GM12878 (cell line): Measurements from ENCODE around the gene PTPRM. TPM values are rescaled to one million over a fixed set of nuclear protein-coding genes. Genes with fewer than 3 reads are reported as not detected.

ENCODE experiments used
- ATAC-seq: fragments of 200-7000 bp; cut with Tn5 transposase; 3 replicates; pipeline ENCODE4 v1.9.1; 2020; ENCODE audit warnings: mild to moderate bottlenecking, moderate library complexity
- BruUV-seq: library from RNA; stranded (reverse); fragments of 400-500 nt; replicated peaks from 2 replicates; lab custom pipeline; 2021; lab: Mats Ljungman, UMichigan
- CTCF ChIA-PET: fragments of 300-600 bp; sonication (Branson Sonifier 250); formaldehyde crosslinking; extraction: SDS; loops from one replicate; lab custom pipeline; 2021; ENCODE audit warnings: inconsistent platforms; lab: Yijun Ruan, JAX
- POLR2A ChIA-PET: fragments of 350-600 bp; formaldehyde crosslinking; extraction: SDS; loops from one replicate; lab custom pipeline; 2021; ENCODE audit warnings: inconsistent platforms; lab: Charles Lee
- RAD21 ChIA-PET: fragments of 300-600 bp; sonication (Branson Sonifier 250); formaldehyde crosslinking; loops from one replicate; lab custom pipeline; 2023; ENCODE audit warnings: antibody characterized with exemption; ENCODE audit not compliant: unreplicated experiment; lab: Charles Lee
- SMC1A ChIA-PET: fragments of 300-600 bp; sonication (Branson Sonifier 250); formaldehyde crosslinking; loops from one replicate; lab custom pipeline; 2023; ENCODE audit not compliant: unreplicated experiment, uncharacterized antibody; lab: Charles Lee
- DNase-seq: peaks from one replicate; pipeline ENCODE4 v3.0.0-alpha.2; 2011; ENCODE audit warnings: low read depth, low spot score
- FAIRE-seq: peaks from 3 replicates; lab custom pipeline; 2011; peaks lifted over from hg19 to GRCh38; lab: Jason Lieb, UNC
- H2AFZ ChIP-seq: 2 replicates; pipeline ENCODE4 v1.6.0; 2011; ENCODE audit warnings: low read depth, low read length, control low read depth; ENCODE audit not compliant: control insufficient read depth
- H3K27ac ChIP-seq: 2 replicates; pipeline ENCODE4 v1.5.1; 2011; ENCODE audit warnings: control low read depth; ENCODE audit not compliant: control insufficient read depth, insufficient read depth
- H3K27me3 ChIP-seq, 2 experiments: replicated peaks in 1 of 2; 2 replicates each; pipeline versions ENCODE4 v1.6.0 to v1.6.1; 2011; ENCODE audit warnings: low read length in 1 of 2; ENCODE audit not compliant: control insufficient read depth in 2 of 2, insufficient read depth in 2 of 2
- H3K36me3 ChIP-seq, 2 experiments: 2 replicates each; pipeline ENCODE4 v1.5.1; 2011; ENCODE audit warnings: low read length in 1 of 2; ENCODE audit not compliant: control insufficient read depth in 2 of 2, insufficient read depth in 2 of 2
- H3K4me1 ChIP-seq: 2 replicates; pipeline ENCODE4 v1.6.1; 2011; ENCODE audit warnings: mild to moderate bottlenecking, low read length, moderate library complexity, mixed read lengths; ENCODE audit not compliant: control insufficient read depth, insufficient read depth
- H3K4me2 ChIP-seq: 2 replicates; pipeline ENCODE4 v1.6.0; 2011; ENCODE audit warnings: control low read depth; ENCODE audit not compliant: control insufficient read depth, insufficient read depth
- H3K4me3 ChIP-seq: fragments of 200-600 bp; sonication (generic); 2 replicates; pipeline ENCODE4 v1.5.1; 2016
- H3K79me2 ChIP-seq: 2 replicates; pipeline ENCODE4 v1.6.0; 2011; ENCODE audit warnings: low read length; ENCODE audit not compliant: control insufficient read depth, insufficient read depth
- H3K9ac ChIP-seq: 2 replicates; pipeline ENCODE4 v1.8.0; 2011; ENCODE audit warnings: low read length, control low read depth, mixed read lengths; ENCODE audit not compliant: control insufficient read depth, insufficient read depth
- H3K9me3 ChIP-seq: replicated peaks from 3 replicates; pipeline ENCODE4 v1.5.1; 2011; ENCODE audit warnings: mild to moderate bottlenecking, low read length; ENCODE audit not compliant: control insufficient read depth, insufficient read depth
- H4K20me1 ChIP-seq: 2 replicates; pipeline ENCODE4 v1.6.0; 2011; ENCODE audit not compliant: control insufficient read depth, insufficient read depth
- CBFB ChIP-seq: IDR thresholded peaks from 2 replicates; pipeline ENCODE4 v1.6.1; 2016; ENCODE audit warnings: antibody characterized with exemption, low read depth
- CTCF ChIP-seq, 3 experiments: IDR thresholded peaks in 2 of 3; conservative IDR thresholded peaks in 1 of 3; 2 replicates each; pipeline ENCODE4 v1.5.1; 2011; ENCODE audit warnings: low read depth in 3 of 3, low read length in 3 of 3, mild to moderate bottlenecking in 3 of 3, control low read depth in 2 of 3, moderate library complexity in 2 of 3, inconsistent platforms in 1 of 3, mixed read lengths in 1 of 3; ENCODE audit not compliant: control insufficient read depth in 2 of 3, insufficient read depth in 1 of 3; ENCODE audit errors: extremely low read depth in 1 of 3
- EZH2 ChIP-seq: IDR thresholded peaks from 2 replicates; pipeline ENCODE4 v1.6.1; 2012; ENCODE audit warnings: low read depth, mild to moderate bottlenecking, control low read depth, inconsistent platforms, low read length, borderline replicate concordance; ENCODE audit not compliant: control insufficient read depth
- HCFC1 ChIP-seq: fragments of 150-350 bp; IDR thresholded peaks from 2 replicates; pipeline ENCODE4 v1.6.1; 2014; ENCODE audit warnings: low read length
- HDGF ChIP-seq: fragments of 450-650 bp; IDR thresholded peaks from 2 replicates; pipeline ENCODE4 v1.6.1; 2016; ENCODE audit warnings: antibody characterized with exemption
- JUNB ChIP-seq: IDR thresholded peaks from 2 replicates; pipeline ENCODE4 v1.6.1; 2016; ENCODE audit warnings: antibody characterized with exemption, mild to moderate bottlenecking
- JUND ChIP-seq: IDR thresholded peaks from 2 replicates; pipeline ENCODE4 v1.6.1; 2012; ENCODE audit warnings: low read depth, mild to moderate bottlenecking, low read length, improper control_type of control experiment, moderate library complexity
- MYC ChIP-seq: IDR thresholded peaks from 2 replicates; pipeline ENCODE4 v1.6.1; 2011; ENCODE audit warnings: mild to moderate bottlenecking, low read length, moderate library complexity, inconsistent platforms; ENCODE audit not compliant: insufficient read depth, insufficient replicate concordance, insufficient read length, severe bottlenecking
- NFXL1 ChIP-seq: fragments of 450-650 bp; IDR thresholded peaks from 2 replicates; pipeline ENCODE4 v1.6.1; 2017; ENCODE audit warnings: antibody characterized with exemption, mild to moderate bottlenecking, borderline replicate concordance
- NFYA ChIP-seq: IDR thresholded peaks from 2 replicates; pipeline ENCODE4 v1.6.1; 2011; ENCODE audit warnings: low read depth, mild to moderate bottlenecking, low read length, improper control_type of control experiment, borderline replicate concordance
- PML ChIP-seq: IDR thresholded peaks from 2 replicates; pipeline ENCODE4 v1.6.1; 2012; ENCODE audit warnings: low read length, inconsistent platforms
- POLR2AphosphoS5 ChIP-seq: IDR thresholded peaks from 2 replicates; pipeline ENCODE4 v1.6.1; 2011; ENCODE audit warnings: mild to moderate bottlenecking, low read length, inconsistent platforms
- RFX5 ChIP-seq: IDR thresholded peaks from 2 replicates; pipeline ENCODE4 v1.6.1; 2011; ENCODE audit warnings: low read depth, low read length, improper control_type of control experiment
- SIN3A ChIP-seq: IDR thresholded peaks from 2 replicates; pipeline ENCODE4 v1.6.1; 2012; ENCODE audit warnings: low read depth, low read length, improper control_type of control experiment
- SMC3 ChIP-seq: IDR thresholded peaks from 2 replicates; pipeline ENCODE4 v1.6.1; 2011; ENCODE audit warnings: low read length, improper control_type of control experiment, borderline replicate concordance
- STAT1 ChIP-seq: fragments of 450-650 bp; conservative IDR thresholded peaks from 2 replicates; pipeline ENCODE4 v1.6.1; 2014; ENCODE audit warnings: antibody characterized with exemption, mild to moderate bottlenecking
- ZBED1 ChIP-seq: IDR thresholded peaks from 2 replicates; pipeline ENCODE4 v1.6.1; 2016; ENCODE audit warnings: borderline replicate concordance
- ZNF384 ChIP-seq: IDR thresholded peaks from 2 replicates; pipeline ENCODE4 v1.6.1; 2012; ENCODE audit warnings: low read depth, mild to moderate bottlenecking, low read length, improper control_type of control experiment, borderline replicate concordance
- WGBS: methylation state at CpG from one replicate; pipeline ENCODE4 v1.1.6; 2016; ENCODE audit warnings: low lambda C conversion rate; ENCODE audit not compliant: insufficient replicate concordance, insufficient coverage; ENCODE audit errors: missing lambda C conversion rate; 5-methylcytosine and 5-hydroxymethylcytosine counted together
- in situ Hi-C: fragments of 300-500 bp; cut with MboI; formaldehyde crosslinking; loops from 9 replicates; pipeline ENCODE4 v1.14.3; 2018; ENCODE audit warnings: mixed read lengths
- intact Hi-C: fragments of 100-400 bp; cut with micrococcal nuclease; formaldehyde crosslinking; loops from one replicate; pipeline ENCODE4 v1.14.2; 2022; ENCODE audit not compliant: unreplicated experiment
- polyA plus RNA-seq, 11 experiments: library from polyadenylated mRNA; depleted of rRNA in 4 of 11; unstranded in 6 of 11; stranded (reverse) in 5 of 11; fragments of >200 nt; fragmentation: Nextera tagmentation in 4 of 11; fragmentation: Illumina TruSeq in 1 of 11; extraction: Ambion mirVana in 4 of 11; extraction: Trizol in 1 of 11; gene quantifications; 1 replicate in 1 of 11; 2 replicates in 10 of 11; pipeline versions ENCODE4 v1.2.1 to v1.2.3, GENCODE V29; 2011 to 2016; ENCODE audit warnings: inconsistent platforms in 2 of 11, missing spikeins in 2 of 11, low read depth in 1 of 11
- total RNA-seq, 4 experiments: library from RNA; depleted of rRNA in 3 of 4; stranded (reverse); fragments of >200 nt in 3 of 4; fragmentation: Illumina TruSeq in 1 of 4; extraction: Trizol in 1 of 4; gene quantifications; 2 replicates each; pipeline versions ENCODE4 v1.2.1 to v1.2.3, GENCODE V29; 2013 to 2021

Gene PTPRM
- total and polyA plus RNA-seq, 10 of the 15 experiments (the other 5 are each of a cell fraction or from before 2014, with no cell fraction given) = 0.07 to 22.6 (median 0.60) TPM

GRCh38 chr18:7678801-7679200 lies 111.7 kb downstream of the PTPRM start:
- no peaks in the 10 kb centered on the region for H4K20me1 ChIP-seq
- DNase-seq (no peak), FAIRE-seq (no peak), ATAC-seq (no peak)
- ChIA-PET POLR2A (no interaction called here), SMC1A (no interaction called here), CTCF (no interaction called here), RAD21 (no interaction called here)
- H3K4me2 ChIP-seq = no peak overlapping the region
- H3K4me1 ChIP-seq = no peaks in the 10 kb centered on the region
- in situ Hi-C loops = no loop called here
- no peaks in the 10 kb centered on the region for H3K79me2 ChIP-seq
- H3K36me3 ChIP-seq = no peaks in the 10 kb centered on the region
- no peaks in the 10 kb centered on the region for H3K9me3 ChIP-seq
- H2AFZ ChIP-seq = no peak overlapping the region
- no peak overlapping the region for H3K27ac ChIP-seq
- TF ChIP-seq JUND = no peak
- TF ChIP-seq MYC = no peak
- TF ChIP-seq NFXL1 = no peak
- TF ChIP-seq SMC3 = no peak
- no peak for TF ChIP-seq POLR2AphosphoS5
- TF ChIP-seq ZBED1 = no peak
- TF ChIP-seq HDGF = no peak
- no peak for TF ChIP-seq CTCF (IDR thresholded peaks at IDR 0.05 in 2 of 3, conservative IDR thresholded peaks at IDR 0.05 in 1 of 3; ENCODE audit: control insufficient read depth in 2 of 3, extremely low read depth in 1 of 3, insufficient read depth in 1 of 3, low read depth in 3 of 3, low read length in 3 of 3)
- no peak for TF ChIP-seq RFX5
- no peak for TF ChIP-seq JUNB
- TF ChIP-seq CBFB = no peak
- no peak for TF ChIP-seq PML
- TF ChIP-seq HCFC1 = no peak
- no peak for TF ChIP-seq EZH2
- no peak for TF ChIP-seq STAT1
- no peak for TF ChIP-seq SIN3A
- TF ChIP-seq NFYA = no peak
- no peak for TF ChIP-seq ZNF384
- intact Hi-C loops = no loop called here
- BruUV-seq = no TSS peak
- 31% methylated on average over 4 of the region's 4 CpGs for WGBS
- no peak overlapping the region for H3K9ac ChIP-seq
- no peaks in the 10 kb centered on the region for H3K27me3 ChIP-seq
- no peak overlapping the region for H3K4me3 ChIP-seq
